Measurements from ENCODE around the gene PPARD.

The PPARD gene

GRCh38 chr6:35392111-35392702 lies 49.8 kb downstream of the PPARD start:
- no peak for TF ChIP-seq EZH2phosphoT487 (IDR thresholded peaks at IDR 0.05; ENCODE audit: low read depth)
- TF ChIP-seq, protein P1, sequence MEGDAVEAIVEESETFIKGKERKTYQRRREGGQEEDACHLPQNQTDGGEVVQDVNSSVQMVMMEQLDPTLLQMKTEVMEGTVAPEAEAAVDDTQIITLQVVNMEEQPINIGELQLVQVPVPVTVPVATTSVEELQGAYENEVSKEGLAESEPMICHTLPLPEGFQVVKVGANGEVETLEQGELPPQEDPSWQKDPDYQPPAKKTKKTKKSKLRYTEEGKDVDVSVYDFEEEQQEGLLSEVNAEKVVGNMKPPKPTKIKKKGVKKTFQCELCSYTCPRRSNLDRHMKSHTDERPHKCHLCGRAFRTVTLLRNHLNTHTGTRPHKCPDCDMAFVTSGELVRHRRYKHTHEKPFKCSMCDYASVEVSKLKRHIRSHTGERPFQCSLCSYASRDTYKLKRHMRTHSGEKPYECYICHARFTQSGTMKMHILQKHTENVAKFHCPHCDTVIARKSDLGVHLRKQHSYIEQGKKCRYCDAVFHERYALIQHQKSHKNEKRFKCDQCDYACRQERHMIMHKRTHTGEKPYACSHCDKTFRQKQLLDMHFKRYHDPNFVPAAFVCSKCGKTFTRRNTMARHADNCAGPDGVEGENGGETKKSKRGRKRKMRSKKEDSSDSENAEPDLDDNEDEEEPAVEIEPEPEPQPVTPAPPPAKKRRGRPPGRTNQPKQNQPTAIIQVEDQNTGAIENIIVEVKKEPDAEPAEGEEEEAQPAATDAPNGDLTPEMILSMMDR (IDR thresholded peaks at IDR 0.05; ENCODE audit: low read depth, low read length): no peak
- no peaks in the 10 kb centered on the region for H3K79me2 ChIP-seq (ENCODE audit: low read length)
- H3K9me3 ChIP-seq (ENCODE audit: insufficient read depth, low read length): no peaks in the 10 kb centered on the region
- H3K36me3 ChIP-seq (replicated peaks; ENCODE audit: low read depth, low read length): no peaks in the 10 kb centered on the region
- H3K4me1 ChIP-seq (ENCODE audit: low read length): peaks cover 13% of the 10 kb centered on the region
- H3K4me3 ChIP-seq (ENCODE audit: low read length): no peak overlapping the region
- H3K4me2 ChIP-seq (ENCODE audit: low read length): no peak overlapping the region
- no peak overlapping the region for H3K9ac ChIP-seq (ENCODE audit: low read length)
- no peaks in the 10 kb centered on the region for H4K20me1 ChIP-seq (ENCODE audit: insufficient read depth, low read length)
- no peaks in the 10 kb centered on the region for H3K27me3 ChIP-seq (ENCODE audit: low read depth, low read length)
- no peak overlapping the region for H2AFZ ChIP-seq (ENCODE audit: low read depth, low read length)
- H3K27ac ChIP-seq (ENCODE audit: low read length): no peak overlapping the region

DNA sequence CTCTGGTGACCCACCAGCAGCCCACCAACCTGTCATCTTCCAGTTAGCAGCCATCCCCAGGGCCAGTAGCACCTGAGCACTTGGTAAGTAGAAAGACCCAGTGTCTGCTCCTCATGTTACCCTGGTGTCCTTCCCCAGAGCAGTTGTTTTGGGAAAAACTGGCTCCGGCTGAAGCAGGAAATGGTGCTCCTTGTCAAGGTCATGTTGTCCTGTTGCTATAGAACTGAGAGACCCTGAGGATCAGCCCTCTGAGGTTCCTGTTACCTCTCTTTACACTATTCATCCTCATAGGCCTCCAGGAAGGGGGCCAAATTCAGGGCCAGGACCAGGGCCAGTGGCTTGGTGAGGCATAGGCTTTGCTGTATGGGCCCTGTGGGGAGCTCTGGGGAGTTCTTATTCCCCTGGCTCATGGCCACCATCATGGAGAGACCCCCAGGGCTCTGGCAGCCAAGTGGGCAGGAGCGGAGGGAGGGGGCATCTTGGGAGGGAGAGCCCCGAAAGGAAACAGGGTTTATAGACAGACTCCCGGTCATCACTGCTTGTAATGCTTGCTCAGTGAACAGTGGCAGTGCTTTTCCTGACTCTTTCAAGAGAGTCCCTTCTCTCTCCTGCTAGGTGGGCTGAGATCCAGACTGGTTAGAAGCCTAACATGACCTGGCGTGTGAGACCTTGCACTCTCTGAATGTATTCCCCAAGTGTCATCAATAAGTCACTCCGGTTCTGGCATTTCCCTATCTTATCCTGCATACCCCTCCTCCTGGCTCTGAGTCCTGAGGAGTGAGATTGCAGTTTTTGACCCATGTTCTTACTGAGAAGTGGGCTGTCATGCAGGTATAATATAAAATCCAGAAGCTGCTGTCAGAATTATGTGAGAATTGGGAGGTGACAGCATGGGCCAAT lies 50.7 kb downstream of the PPARD start:
- no peak overlapping the region for H3K4me2 ChIP-seq (ENCODE audit: low read length)
- H3K79me2 ChIP-seq (ENCODE audit: low read length): no peaks in the 10 kb centered on the region
- H3K9ac ChIP-seq (ENCODE audit: low read length): no peak overlapping the region
- H4K20me1 ChIP-seq (ENCODE audit: insufficient read depth, low read length): no peaks in the 10 kb centered on the region
- H3K36me3 ChIP-seq (replicated peaks; ENCODE audit: low read depth, low read length): no peaks in the 10 kb centered on the region
- H3K9me3 ChIP-seq (ENCODE audit: insufficient read depth, low read length): no peaks in the 10 kb centered on the region
- no peak overlapping the region for H3K4me3 ChIP-seq (ENCODE audit: low read length)
- no peaks in the 10 kb centered on the region for H3K27me3 ChIP-seq (ENCODE audit: low read depth, low read length)
- peaks cover 12% of the 10 kb centered on the region for H3K4me1 ChIP-seq (ENCODE audit: low read length)
- H2AFZ ChIP-seq (ENCODE audit: low read depth, low read length): no peak overlapping the region
- no peak overlapping the region for H3K27ac ChIP-seq (ENCODE audit: low read length)
- TF ChIP-seq, protein P1 (IDR thresholded peaks at IDR 0.05; ENCODE audit: low read depth, low read length): no peak
- TF ChIP-seq EZH2phosphoT487 (IDR thresholded peaks at IDR 0.05; ENCODE audit: low read depth): no peak

GRCh38 chr6:35396991-35397390 lies 54.6 kb downstream of the PPARD start:
- Histone ChIP-seq H2AFZ (ENCODE audit: low read depth, low read length) (no peak overlapping the region), H3K27ac (ENCODE audit: low read length) (no peak overlapping the region), H3K36me3 (replicated peaks; ENCODE audit: low read depth, low read length) (no peaks in the 10 kb centered on the region), H3K9ac (ENCODE audit: low read length) (no peak overlapping the region), H3K4me3 (ENCODE audit: low read length) (no peak overlapping the region), H3K27me3 (ENCODE audit: low read depth, low read length) (no peaks in the 10 kb centered on the region), H3K79me2 (ENCODE audit: low read length) (no peaks in the 10 kb centered on the region), H3K4me1 (ENCODE audit: low read length) (peaks cover 10% of the 10 kb centered on the region), H3K9me3 (ENCODE audit: insufficient read depth, low read length) (no peaks in the 10 kb centered on the region), H3K4me2 (ENCODE audit: low read length) (no peak overlapping the region), H4K20me1 (ENCODE audit: insufficient read depth, low read length) (no peaks in the 10 kb centered on the region)
- TF ChIP-seq EZH2phosphoT487 (IDR thresholded peaks at IDR 0.05; ENCODE audit: low read depth): no peak
- TF ChIP-seq, protein P1 (IDR thresholded peaks at IDR 0.05; ENCODE audit: low read depth, low read length): no peak

DNA sequence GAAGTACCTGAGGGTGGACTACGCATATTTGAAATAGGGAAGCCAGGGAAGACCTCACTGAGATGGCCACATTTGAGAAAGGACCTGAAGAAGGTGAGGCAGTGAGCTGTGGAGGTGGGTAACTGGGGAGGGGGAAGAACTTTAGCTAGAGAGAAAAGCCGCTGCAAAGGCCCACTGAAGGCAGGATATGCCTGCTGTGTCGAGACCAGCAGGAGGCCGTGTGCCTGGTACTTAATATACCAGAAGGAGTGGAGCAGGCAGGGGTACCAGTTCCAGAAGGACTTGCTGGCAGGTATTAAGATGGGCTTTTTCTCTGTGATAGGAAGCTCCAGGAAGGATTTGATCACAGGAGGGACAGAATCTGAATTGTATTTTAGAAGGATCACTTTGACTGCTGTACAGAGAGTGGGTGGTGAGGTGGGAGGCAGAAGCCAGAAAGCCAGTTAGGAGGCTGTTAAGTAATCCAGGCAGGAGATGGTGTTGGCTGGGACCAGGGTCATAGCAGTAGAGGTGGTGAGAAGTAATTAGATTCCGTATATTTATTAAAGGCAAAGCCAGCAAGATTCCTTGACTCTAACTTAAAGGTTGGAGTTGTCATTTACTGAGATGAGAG lies 55.6 kb downstream of the PPARD start:
- no peak overlapping the region for H3K4me2 ChIP-seq (ENCODE audit: low read length)
- H3K27me3 ChIP-seq (ENCODE audit: low read depth, low read length): no peaks in the 10 kb centered on the region
- H3K79me2 ChIP-seq (ENCODE audit: low read length): no peaks in the 10 kb centered on the region
- no peak overlapping the region for H2AFZ ChIP-seq (ENCODE audit: low read depth, low read length)
- no peak overlapping the region for H3K4me3 ChIP-seq (ENCODE audit: low read length)
- TF ChIP-seq EZH2phosphoT487 (IDR thresholded peaks at IDR 0.05; ENCODE audit: low read depth): no peak
- TF ChIP-seq, protein P1 (IDR thresholded peaks at IDR 0.05; ENCODE audit: low read depth, low read length): no peak
- H3K9ac ChIP-seq (ENCODE audit: low read length): no peak overlapping the region
- H4K20me1 ChIP-seq (ENCODE audit: insufficient read depth, low read length): no peaks in the 10 kb centered on the region
- peaks cover 10% of the 10 kb centered on the region for H3K4me1 ChIP-seq (ENCODE audit: low read length)
- no peaks in the 10 kb centered on the region for H3K9me3 ChIP-seq (ENCODE audit: insufficient read depth, low read length)
- H3K36me3 ChIP-seq (replicated peaks; ENCODE audit: low read depth, low read length): no peaks in the 10 kb centered on the region
- no peak overlapping the region for H3K27ac ChIP-seq (ENCODE audit: low read length)
